MM.1S (cell line): ENCODE data around the gene COL9A2.

ENCODE experiments used
- DNase-seq: peaks from one replicate; pipeline ENCODE4 v3.0.0-alpha.2; 2015
- H2AFZ ChIP-seq: fragments of 300-600 bp; sonication (generic); 2 replicates; pipeline ENCODE4 v1.6.0; 2016; ENCODE audit warnings: antibody characterized with exemption, low read length
- H3F3A ChIP-seq: fragments of 300-600 bp; sonication (generic); 2 replicates; pipeline ENCODE4 v1.6.1; 2016; ENCODE audit warnings: mild to moderate bottlenecking, antibody characterized with exemption, low read length, moderate library complexity, mixed read lengths; ENCODE audit not compliant: insufficient read depth
- H3K27ac ChIP-seq: fragments of 300-600 bp; sonication (generic); 2 replicates; pipeline ENCODE4 v1.5.1; 2016; ENCODE audit warnings: mild to moderate bottlenecking, low read length
- H3K27me3 ChIP-seq: fragments of 300-600 bp; sonication (generic); replicated peaks from 2 replicates; pipeline ENCODE4 v1.6.0; 2016; ENCODE audit warnings: low read length; ENCODE audit not compliant: insufficient read depth
- H3K36me3 ChIP-seq: fragments of 300-600 bp; sonication (generic); replicated peaks from 2 replicates; pipeline ENCODE4 v1.6.1; 2016; ENCODE audit warnings: mild to moderate bottlenecking, low read length, mixed read lengths; ENCODE audit not compliant: insufficient read depth
- H3K4me1 ChIP-seq: fragments of 300-600 bp; sonication (generic); 2 replicates; pipeline ENCODE4 v1.6.1; 2016; ENCODE audit warnings: low read length, mixed read lengths
- H3K4me2 ChIP-seq: fragments of 300-600 bp; sonication (generic); 2 replicates; pipeline ENCODE4 v1.6.0; 2016; ENCODE audit warnings: low read depth, low read length
- H3K4me3 ChIP-seq: fragments of 300-600 bp; sonication (generic); 2 replicates; pipeline ENCODE4 v1.5.1; 2016; ENCODE audit warnings: low read length, mixed read lengths
- H3K79me2 ChIP-seq: fragments of 300-600 bp; sonication (generic); 2 replicates; pipeline ENCODE4 v1.6.1; 2016; ENCODE audit warnings: mixed run types, low read length, mixed read lengths
- H3K9ac ChIP-seq: fragments of 300-600 bp; sonication (generic); 2 replicates; pipeline ENCODE4 v1.6.1; 2016; ENCODE audit warnings: low read length, mixed read lengths
- H3K9me2 ChIP-seq: fragments of 300-600 bp; sonication (generic); replicated peaks from 2 replicates; pipeline ENCODE4 v1.6.1; 2016; ENCODE audit warnings: mild to moderate bottlenecking, low read length, mixed read lengths; ENCODE audit not compliant: insufficient read depth
- H3K9me3 ChIP-seq: fragments of 300-600 bp; sonication (generic); replicated peaks from 2 replicates; pipeline ENCODE4 v1.6.1; 2016; ENCODE audit warnings: mild to moderate bottlenecking, low read length, mixed read lengths; ENCODE audit not compliant: insufficient read depth
- H4K20me1 ChIP-seq: fragments of 300-600 bp; sonication (generic); 2 replicates; pipeline ENCODE4 v1.6.1; 2016; ENCODE audit warnings: mild to moderate bottlenecking, low read length, moderate library complexity, mixed read lengths; ENCODE audit not compliant: insufficient read depth
- EZH2 ChIP-seq: fragments of 300-600 bp; sonication (generic); optimal IDR thresholded peaks from 2 replicates; pipeline ENCODE3; 2017; ENCODE audit warnings: low read depth, mild to moderate bottlenecking, antibody characterized with exemption, low read length, mixed read lengths
- EZH2phosphoT487 ChIP-seq: fragments of 300-600 bp; sonication (generic); IDR thresholded peaks from 2 replicates; pipeline ENCODE4 v1.6.1; 2018; ENCODE audit warnings: antibody characterized with exemption, low read length
- TF ChIP-seq, protein P1 (sequence below): fragments of 300-600 bp; sonication (generic); IDR thresholded peaks from 2 replicates; pipeline ENCODE4 v1.5.1; 2016; ENCODE audit warnings: antibody characterized with exemption, low read length, mixed read lengths

COL9A2 gene

DNA sequence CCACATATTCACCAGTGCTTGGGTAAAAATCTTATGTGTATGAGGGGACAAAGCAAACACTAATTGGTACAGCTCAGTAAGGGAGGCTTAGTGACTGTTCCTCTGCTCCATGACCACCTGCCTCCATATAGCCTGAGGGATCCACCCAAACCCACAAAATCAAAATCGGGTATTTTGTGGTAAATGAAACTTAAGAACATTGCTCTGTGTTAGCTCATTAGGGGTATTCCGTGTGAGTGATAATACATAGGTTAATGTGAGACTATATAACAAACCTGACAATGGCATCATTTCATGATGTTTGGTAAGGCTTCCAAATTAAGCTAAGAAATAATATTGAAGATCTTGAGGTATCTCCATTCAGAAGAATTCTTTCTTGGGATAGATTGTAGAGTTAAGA is 25.8 kb downstream of the COL9A2 start:
- Histone ChIP-seq H2AFZ (no peak overlapping the region), H3K9me3 (no peaks in the 10 kb centered on the region), H3K4me3 (no peak overlapping the region), H3K27me3 (no peaks in the 10 kb centered on the region), H3K4me1 (no peaks in the 10 kb centered on the region), H3K27ac (no peak overlapping the region), H3K79me2 (no peaks in the 10 kb centered on the region), H3F3A (no peaks in the 10 kb centered on the region), H3K9me2 (no peaks in the 10 kb centered on the region), H3K9ac (no peak overlapping the region), H3K4me2 (no peak overlapping the region), H3K36me3 (peaks cover 6% of the 10 kb centered on the region; the same call in 1 of the 2 replicates), H4K20me1 (no peaks in the 10 kb centered on the region)
- no peak for TF ChIP-seq EZH2
- no peak for TF ChIP-seq EZH2phosphoT487
- DNase-seq: no peak

DNA sequence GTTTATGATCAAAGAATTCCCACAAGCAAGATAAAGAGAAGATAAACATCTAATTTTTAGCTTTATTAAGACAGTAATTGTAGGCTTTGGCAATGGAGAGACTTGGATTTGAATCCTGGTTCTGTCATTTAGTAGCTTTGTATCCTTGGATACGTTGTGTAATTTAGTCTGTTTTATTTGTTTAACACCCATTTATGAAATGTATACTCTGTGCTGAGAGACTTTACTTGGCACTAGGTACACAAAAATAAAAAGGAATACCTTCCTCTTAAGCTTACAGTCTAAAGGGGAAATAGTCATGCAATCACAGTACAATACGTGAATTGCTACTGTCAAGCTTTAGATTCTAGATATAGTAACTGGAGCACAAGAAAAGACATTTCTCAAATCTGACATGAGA is 35.2 kb downstream of the COL9A2 start:
- Histone ChIP-seq H2AFZ (no peak overlapping the region), H3F3A (no peaks in the 10 kb centered on the region), H3K36me3 (no peaks in the 10 kb centered on the region; the same call in 1 of the 2 replicates), H4K20me1 (no peaks in the 10 kb centered on the region), H3K27me3 (no peaks in the 10 kb centered on the region), H3K79me2 (no peaks in the 10 kb centered on the region), H3K4me1 (no peaks in the 10 kb centered on the region), H3K9me3 (no peaks in the 10 kb centered on the region), H3K9me2 (no peaks in the 10 kb centered on the region), H3K4me3 (no peak overlapping the region), H3K27ac (no peak overlapping the region), H3K4me2 (no peak overlapping the region), H3K9ac (no peak overlapping the region)
- TF ChIP-seq, protein P1, sequence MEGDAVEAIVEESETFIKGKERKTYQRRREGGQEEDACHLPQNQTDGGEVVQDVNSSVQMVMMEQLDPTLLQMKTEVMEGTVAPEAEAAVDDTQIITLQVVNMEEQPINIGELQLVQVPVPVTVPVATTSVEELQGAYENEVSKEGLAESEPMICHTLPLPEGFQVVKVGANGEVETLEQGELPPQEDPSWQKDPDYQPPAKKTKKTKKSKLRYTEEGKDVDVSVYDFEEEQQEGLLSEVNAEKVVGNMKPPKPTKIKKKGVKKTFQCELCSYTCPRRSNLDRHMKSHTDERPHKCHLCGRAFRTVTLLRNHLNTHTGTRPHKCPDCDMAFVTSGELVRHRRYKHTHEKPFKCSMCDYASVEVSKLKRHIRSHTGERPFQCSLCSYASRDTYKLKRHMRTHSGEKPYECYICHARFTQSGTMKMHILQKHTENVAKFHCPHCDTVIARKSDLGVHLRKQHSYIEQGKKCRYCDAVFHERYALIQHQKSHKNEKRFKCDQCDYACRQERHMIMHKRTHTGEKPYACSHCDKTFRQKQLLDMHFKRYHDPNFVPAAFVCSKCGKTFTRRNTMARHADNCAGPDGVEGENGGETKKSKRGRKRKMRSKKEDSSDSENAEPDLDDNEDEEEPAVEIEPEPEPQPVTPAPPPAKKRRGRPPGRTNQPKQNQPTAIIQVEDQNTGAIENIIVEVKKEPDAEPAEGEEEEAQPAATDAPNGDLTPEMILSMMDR: no peak
- no peak for TF ChIP-seq EZH2
- no peak for TF ChIP-seq EZH2phosphoT487
- no peak for DNase-seq

DNA sequence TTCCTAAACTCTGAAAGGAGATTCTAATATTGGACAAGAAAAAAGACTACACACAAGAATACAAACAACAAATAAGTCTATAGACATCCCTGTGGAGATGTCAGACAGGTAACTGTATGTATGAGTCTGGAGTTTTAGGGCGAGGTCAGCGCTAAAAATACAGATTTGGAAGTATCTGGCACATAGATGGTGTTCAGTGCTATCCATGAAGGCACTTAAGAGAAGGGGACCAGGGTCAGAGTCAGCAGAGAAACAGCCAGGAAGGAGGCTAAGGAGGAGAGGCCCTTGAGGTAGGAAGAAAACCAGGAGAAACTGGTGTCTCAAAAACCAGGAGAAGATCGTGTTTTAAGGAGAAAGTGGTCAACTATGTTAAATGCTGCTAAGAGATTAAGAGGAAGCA is 41.0 kb downstream of the COL9A2 start:
- Histone ChIP-seq H3K4me2 (no peak overlapping the region), H3K27me3 (no peaks in the 10 kb centered on the region), H3K79me2 (no peaks in the 10 kb centered on the region), H3K9me2 (no peaks in the 10 kb centered on the region), H3K36me3 (no peaks in the 10 kb centered on the region; the same call in 1 of the 2 replicates), H3F3A (no peaks in the 10 kb centered on the region), H3K4me1 (peaks cover 9% of the 10 kb centered on the region), H3K9me3 (no peaks in the 10 kb centered on the region), H3K4me3 (no peak overlapping the region), H3K9ac (no peak overlapping the region), H2AFZ (no peak overlapping the region), H3K27ac (no peak overlapping the region), H4K20me1 (no peaks in the 10 kb centered on the region)
- TF ChIP-seq EZH2 (no peak), EZH2phosphoT487 (no peak)
- TF ChIP-seq, protein P1: no peak
- DNase-seq: no peak

DNA sequence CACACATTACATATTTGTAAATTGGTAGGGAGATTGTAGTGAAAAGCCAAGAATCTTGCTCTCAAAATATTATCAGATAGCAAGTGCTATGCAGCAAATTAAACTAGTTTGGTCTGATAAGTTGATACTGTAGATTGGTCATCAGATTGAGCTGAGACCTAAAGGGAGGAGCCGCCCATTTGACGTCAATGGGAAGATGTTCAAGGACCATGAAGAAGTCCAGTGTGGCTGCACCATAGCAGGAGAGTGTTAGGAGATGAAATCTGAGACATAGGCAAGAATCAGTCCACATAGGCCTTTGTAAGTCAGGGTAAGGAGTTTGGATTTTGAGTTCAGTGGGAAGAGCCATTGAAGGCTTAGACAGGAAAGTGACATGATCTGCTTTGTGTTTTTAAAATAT is 42.8 kb downstream of the COL9A2 start:
- Histone ChIP-seq H3K9me2 (no peaks in the 10 kb centered on the region), H3K36me3 (no peaks in the 10 kb centered on the region; the same call in 1 of the 2 replicates), H3K4me3 (no peak overlapping the region), H3K4me2 (no peak overlapping the region), H3K9me3 (no peaks in the 10 kb centered on the region), H3K79me2 (no peaks in the 10 kb centered on the region), H4K20me1 (no peaks in the 10 kb centered on the region), H3K27me3 (no peaks in the 10 kb centered on the region), H3F3A (no peaks in the 10 kb centered on the region), H3K27ac (no peak overlapping the region), H3K4me1 (peaks cover 9% of the 10 kb centered on the region), H3K9ac (no peak overlapping the region), H2AFZ (no peak overlapping the region)
- TF ChIP-seq EZH2phosphoT487 (no peak), EZH2 (no peak)
- TF ChIP-seq, protein P1: no peak
- DNase-seq: no peak
